HFFc6 (cell line): ENCODE results near the gene ARHGAP10. TPM values are rescaled to one million over a fixed set of nuclear protein-coding genes. Genes with fewer than 3 reads are reported as not detected.
"Not testable (repeated sequence)": the region's sequence is repeated elsewhere in the genome, so short reads cannot be mapped to it uniquely, and the experiment has no call there.

ENCODE experiments used
- DNase-seq: peaks from one replicate; pipeline ENCODE4 v3.0.0-alpha.2; 2018
- H3K27ac Mint-ChIP-seq: 2 replicates; pipeline ENCODE4 v1.8.0; 2020; ENCODE audit warnings: mild to moderate bottlenecking, mixed read lengths
- H3K27me3 Mint-ChIP-seq: 2 replicates; pipeline ENCODE4 v1.8.0; 2021; ENCODE audit warnings: mild to moderate bottlenecking, moderate library complexity, mixed read lengths; ENCODE audit not compliant: insufficient read depth
- H3K36me3 Mint-ChIP-seq: 2 replicates; pipeline ENCODE4 v1.8.0; 2021; ENCODE audit warnings: low read depth, mixed read lengths
- H3K4me1 Mint-ChIP-seq: 2 replicates; pipeline ENCODE4 v1.8.0; 2020; ENCODE audit warnings: low read depth, mixed read lengths
- H3K4me3 Mint-ChIP-seq: 2 replicates; pipeline ENCODE4 v1.8.0; 2020; ENCODE audit warnings: mild to moderate bottlenecking, moderate library complexity, mixed read lengths
- H3K9me3 Mint-ChIP-seq: 2 replicates; pipeline ENCODE4 v1.8.0; 2020; ENCODE audit warnings: mild to moderate bottlenecking, mixed read lengths
- total RNA-seq, 6 experiments: library from RNA; stranded (reverse); fragmentation: NEBNext Ultra II Directional; extraction: Animal tissue kit (Norgen Biotek cat#: 25700); gene quantifications; 2 replicates in 1 of 6; 3 replicates in 5 of 6; pipeline ENCODE4 v1.2.3, GENCODE V29; 2021
- TF ChIP-seq, protein P1 (sequence below): fragments of 200-600 bp; sonication (generic); IDR thresholded peaks from 2 replicates; pipeline ENCODE4 v1.5.0; 2021; ENCODE audit warnings: antibody characterized with exemption, mild to moderate bottlenecking

ARHGAP10 gene
- total RNA-seq, 6 experiments from 2014 or later = 31.1 to 37.1 (median 32.3) TPM

DNA sequence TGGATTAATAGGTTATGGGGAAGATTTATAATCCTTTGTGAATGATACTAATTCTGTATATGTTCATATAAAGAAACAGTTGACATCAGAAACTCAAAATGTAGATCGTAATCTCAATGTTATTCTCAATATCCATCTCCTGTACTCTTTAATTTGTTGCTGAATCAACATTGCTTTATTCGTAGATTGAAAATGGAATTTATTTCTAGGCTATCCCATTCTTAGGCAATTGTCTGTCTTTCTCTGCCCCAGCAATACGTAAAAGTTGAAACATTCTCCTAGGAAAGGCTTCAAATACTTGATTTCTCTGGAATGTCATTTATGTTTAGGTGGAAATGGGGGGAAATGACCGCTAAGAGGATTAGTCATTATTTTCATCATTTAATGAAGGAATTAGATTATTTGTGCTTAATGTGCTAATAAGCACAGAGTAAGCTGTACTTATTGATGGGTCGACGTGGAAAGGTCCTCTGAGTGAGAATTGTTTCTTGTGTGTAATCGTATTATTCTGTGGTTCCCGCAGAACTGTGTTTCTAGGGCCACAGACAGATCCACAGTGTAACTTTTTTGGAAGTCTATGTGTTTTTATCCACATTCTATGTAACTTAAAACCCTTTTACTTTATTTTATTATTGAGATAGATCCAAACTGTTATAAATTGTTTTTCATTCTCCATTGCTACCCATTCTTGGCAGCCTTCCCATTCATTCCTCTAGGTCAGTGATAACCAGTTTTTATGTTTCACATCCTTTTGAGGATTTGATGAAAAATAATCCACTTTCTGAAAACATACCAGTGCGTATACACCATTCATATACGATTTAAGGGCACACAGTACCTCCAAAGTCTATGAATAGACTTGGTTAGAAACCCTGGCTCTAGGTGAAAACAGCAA, 262.9 kb downstream of the ARHGAP10 start:
- Mint-ChIP-seq H3K4me3 (no peak overlapping the region), H3K36me3 (peaks cover 20% of the 10 kb centered on the region), H3K27me3 (peaks cover 3% of the 10 kb centered on the region; the same call in 1 of the 2 replicates), H3K4me1 (peaks cover 8% of the 10 kb centered on the region), H3K9me3 (no peaks in the 10 kb centered on the region), H3K27ac (no peak overlapping the region)
- no peak for DNase-seq
- TF ChIP-seq, protein P1, sequence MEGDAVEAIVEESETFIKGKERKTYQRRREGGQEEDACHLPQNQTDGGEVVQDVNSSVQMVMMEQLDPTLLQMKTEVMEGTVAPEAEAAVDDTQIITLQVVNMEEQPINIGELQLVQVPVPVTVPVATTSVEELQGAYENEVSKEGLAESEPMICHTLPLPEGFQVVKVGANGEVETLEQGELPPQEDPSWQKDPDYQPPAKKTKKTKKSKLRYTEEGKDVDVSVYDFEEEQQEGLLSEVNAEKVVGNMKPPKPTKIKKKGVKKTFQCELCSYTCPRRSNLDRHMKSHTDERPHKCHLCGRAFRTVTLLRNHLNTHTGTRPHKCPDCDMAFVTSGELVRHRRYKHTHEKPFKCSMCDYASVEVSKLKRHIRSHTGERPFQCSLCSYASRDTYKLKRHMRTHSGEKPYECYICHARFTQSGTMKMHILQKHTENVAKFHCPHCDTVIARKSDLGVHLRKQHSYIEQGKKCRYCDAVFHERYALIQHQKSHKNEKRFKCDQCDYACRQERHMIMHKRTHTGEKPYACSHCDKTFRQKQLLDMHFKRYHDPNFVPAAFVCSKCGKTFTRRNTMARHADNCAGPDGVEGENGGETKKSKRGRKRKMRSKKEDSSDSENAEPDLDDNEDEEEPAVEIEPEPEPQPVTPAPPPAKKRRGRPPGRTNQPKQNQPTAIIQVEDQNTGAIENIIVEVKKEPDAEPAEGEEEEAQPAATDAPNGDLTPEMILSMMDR = no peak

DNA sequence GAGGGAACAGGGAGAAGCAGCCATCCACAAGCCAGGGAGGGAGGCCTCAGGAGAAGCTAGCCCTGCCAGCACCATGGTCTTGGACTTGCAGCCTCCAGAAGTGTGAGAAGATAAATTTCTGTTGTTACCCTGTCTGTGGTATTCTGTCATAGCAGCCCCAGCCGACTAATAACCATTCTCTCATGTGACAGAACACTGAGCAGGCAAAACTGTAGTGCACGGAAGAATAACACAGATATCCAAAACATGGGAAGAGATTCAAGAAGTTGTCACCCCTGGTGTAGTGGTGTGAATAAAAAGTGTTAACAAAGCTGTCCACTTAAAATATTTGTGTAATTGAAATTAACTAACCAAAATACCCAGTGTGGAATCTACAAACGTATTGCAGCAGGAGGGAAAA, 265.0 kb downstream of the ARHGAP10 start:
- no peak overlapping the region for H3K4me3 Mint-ChIP-seq
- H3K4me1 Mint-ChIP-seq = peaks cover 8% of the 10 kb centered on the region
- H3K27ac Mint-ChIP-seq = no peak overlapping the region
- H3K27me3 Mint-ChIP-seq = peaks cover 3% of the 10 kb centered on the region; the same call in 1 of the 2 replicates
- no peak for DNase-seq
- TF ChIP-seq, protein P1 = no peak
- peaks cover 29% of the 10 kb centered on the region for H3K36me3 Mint-ChIP-seq
- no peaks in the 10 kb centered on the region for H3K9me3 Mint-ChIP-seq

- not testable (repeated sequence) for H3K27me3 Mint-ChIP-seq, H3K4me1 Mint-ChIP-seq, H3K27ac Mint-ChIP-seq, H3K9me3 Mint-ChIP-seq, H3K4me3 Mint-ChIP-seq, DNase-seq
- H3K36me3 Mint-ChIP-seq = peaks cover 29% of the 10 kb centered on the region
These were observed 268.1 kb downstream of the ARHGAP10 start for GRCh38 chr4:148000038-148000437.

DNA sequence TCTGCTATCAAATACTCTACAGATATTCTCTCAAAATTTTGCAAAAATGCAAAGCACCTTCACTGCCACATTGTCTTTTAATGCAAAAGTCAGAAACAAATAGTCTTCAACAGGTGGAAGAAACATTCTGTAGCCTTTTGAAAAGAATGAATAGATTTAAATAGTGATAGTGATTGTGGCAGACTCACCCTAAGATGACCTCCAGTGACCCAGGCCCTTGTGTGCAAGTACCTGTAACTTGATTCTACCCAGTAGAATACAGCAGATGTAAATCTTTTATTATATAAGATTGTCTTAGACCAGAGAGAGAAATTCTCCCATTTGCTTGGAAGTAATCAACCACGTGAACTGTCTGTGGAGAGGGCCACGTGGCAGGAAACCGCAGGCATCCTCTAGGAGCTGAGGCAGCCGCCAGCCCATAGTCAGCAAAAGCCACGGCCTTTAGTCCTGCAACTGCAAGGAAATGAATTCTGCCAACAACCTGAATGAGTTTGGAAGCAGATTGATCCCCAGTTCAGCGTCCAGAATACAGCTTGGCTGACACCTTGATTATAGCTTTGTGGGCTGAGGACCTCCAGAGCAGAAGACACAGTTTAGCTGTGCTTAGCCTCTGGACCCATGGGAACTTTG, 272.5 kb downstream of the ARHGAP10 start:
- no peak overlapping the region for H3K27ac Mint-ChIP-seq
- H3K9me3 Mint-ChIP-seq = no peaks in the 10 kb centered on the region
- H3K4me1 Mint-ChIP-seq = peaks cover 25% of the 10 kb centered on the region
- DNase-seq = no peak
- H3K36me3 Mint-ChIP-seq = peaks cover 21% of the 10 kb centered on the region
- TF ChIP-seq, protein P1 = no peak
- no peak overlapping the region for H3K4me3 Mint-ChIP-seq
- H3K27me3 Mint-ChIP-seq = no peaks in the 10 kb centered on the region; the same call in 1 of the 2 replicates

DNA sequence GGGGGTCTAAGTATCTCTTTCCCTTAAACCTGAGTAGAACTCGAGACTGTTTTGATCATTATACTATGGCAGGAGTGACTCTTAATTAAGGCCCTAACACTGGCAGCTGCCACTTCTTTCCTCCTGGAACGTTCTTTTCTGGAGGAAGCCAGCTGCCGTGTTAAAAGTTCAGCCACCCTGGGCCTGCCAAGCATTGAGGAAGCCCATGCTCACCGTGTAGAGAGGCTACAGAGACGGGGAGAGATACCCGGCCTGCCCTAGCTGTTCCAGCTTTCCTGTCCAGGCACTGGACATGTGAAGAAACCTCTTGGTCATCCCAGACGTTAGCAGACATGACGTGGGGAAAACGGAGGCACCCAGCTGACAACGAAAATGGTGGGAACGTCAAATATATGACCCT, 274.1 kb downstream of the ARHGAP10 start:
- TF ChIP-seq, protein P1 = no peak
- Mint-ChIP-seq H3K27me3 (no peaks in the 10 kb centered on the region; the same call in 1 of the 2 replicates), H3K36me3 (peaks cover 10% of the 10 kb centered on the region), H3K4me1 (peaks cover 25% of the 10 kb centered on the region), H3K9me3 (no peaks in the 10 kb centered on the region), H3K27ac (peak overlapping the region; percentile 81), H3K4me3 (no peak overlapping the region)
- no peak for DNase-seq

- DNase-seq = peak; percentile 98
- Mint-ChIP-seq H3K27ac (peak overlapping the region; percentile 81), H3K4me3 (peak overlapping the region; percentile 70), H3K36me3 (peaks cover 13% of the 10 kb centered on the region), H3K4me1 (peaks cover 25% of the 10 kb centered on the region), H3K27me3 (no peaks in the 10 kb centered on the region; the same call in 1 of the 2 replicates), H3K9me3 (no peaks in the 10 kb centered on the region)
- TF ChIP-seq, protein P1 = no peak
These were observed 275.4 kb downstream of the ARHGAP10 start for GRCh38 chr4:148007314-148007760.
